Stromal cell of bone marrow (primary cell): ENCODE measurements around the gene KCNT2.

Experiments
- DNase-seq: peaks from one replicate; pipeline ENCODE4 v3.0.0-alpha.2; 2012; ENCODE audit warnings: low read depth

KCNT2 gene

DNA sequence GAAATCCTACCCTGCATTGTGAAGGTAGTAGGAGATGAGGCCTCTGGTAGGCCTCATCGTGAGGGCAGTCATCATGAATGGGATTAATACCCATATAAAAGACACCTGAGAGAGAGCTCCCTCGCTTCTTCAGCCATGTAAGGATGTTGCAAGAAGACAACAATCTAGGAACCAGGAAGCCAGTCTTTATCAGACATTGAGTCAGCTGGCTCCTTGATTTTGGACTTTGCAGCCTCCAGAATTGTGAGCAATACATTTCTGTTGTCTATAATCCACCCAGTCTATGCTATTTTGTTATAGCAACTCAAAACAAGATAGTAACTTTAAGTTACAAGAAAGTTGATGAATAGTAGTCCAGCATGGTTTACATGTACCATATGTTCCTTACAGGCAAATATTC is 208.5 kb downstream of the KCNT2 start:
- no peak for DNase-seq

DNA sequence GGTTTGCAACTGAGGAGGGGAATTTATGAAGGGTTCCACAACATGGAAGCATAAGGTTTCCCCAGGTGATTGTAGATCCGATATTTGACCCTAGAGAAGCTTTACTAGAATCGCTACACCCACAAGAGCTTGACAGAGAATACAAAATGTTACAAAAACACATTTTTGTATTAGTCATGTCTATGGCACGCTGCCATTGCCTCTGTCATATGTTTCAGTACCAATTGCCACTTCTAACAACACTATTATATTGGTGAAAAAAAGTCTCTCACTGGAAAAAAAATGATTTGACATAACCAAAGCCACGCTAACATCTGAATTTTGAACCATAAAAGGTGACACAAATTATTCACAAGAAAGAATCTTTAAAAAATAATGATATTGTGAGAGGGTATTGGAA is 214.5 kb downstream of the KCNT2 start:
- DNase-seq = peak; percentile 53

DNA sequence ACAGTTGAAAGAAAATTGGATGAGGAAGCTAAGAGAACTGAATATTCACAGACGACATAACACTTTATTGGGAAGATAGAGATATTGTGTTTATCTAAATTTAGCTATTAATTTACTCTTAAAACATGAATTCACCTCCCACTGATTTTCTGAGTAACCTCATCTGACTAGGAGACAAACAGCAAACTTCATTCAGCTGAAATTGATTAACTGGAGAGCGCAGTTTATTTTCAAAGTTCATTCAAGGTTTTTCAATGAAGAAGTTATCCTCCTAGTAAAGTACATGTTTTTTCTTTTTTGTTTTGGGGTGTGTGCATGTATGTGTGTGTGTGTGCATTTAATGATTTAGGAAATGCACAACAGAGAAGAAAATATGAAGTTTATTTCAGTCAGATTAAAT is 215.0 kb downstream of the KCNT2 start:
- no peak for DNase-seq

DNA sequence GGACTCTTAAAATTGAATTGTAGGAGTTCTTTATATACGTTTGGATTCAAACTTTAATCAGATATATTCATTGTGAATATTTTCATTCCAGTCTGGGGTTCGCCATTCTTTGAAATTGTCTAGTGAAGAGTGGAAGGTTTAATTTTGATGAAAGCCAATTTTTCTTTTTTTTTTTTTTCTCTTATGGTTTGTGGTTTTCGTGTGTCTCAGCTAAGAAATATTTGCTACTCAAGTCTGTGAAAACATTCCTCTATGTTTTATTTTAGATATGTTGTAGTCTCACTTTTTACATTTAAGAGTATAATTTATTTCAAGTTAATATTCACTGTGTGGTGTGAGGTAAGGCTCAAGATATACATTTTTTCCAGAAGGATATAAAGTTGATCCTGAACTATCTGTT is 220.5 kb downstream of the KCNT2 start:
- DNase-seq = peak; percentile 31

DNA sequence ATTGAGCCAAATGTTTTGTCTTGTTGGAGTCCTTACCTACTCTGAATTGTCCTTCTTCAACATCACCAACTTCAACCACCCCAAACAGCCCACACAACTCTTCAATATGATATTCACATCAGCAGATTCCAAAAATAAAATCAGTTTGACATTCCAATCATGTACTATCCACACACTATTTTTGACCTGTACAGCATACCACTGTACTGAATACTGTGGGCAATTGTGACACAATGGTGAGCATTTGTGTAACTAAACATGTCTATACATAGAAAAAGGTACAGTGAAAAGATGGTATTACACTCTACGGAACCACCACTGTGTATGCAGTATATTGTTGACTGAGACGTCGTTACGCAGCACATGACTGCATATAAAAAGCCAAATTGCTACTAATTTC is 223.1 kb downstream of the KCNT2 start:
- DNase-seq = no peak

DNA sequence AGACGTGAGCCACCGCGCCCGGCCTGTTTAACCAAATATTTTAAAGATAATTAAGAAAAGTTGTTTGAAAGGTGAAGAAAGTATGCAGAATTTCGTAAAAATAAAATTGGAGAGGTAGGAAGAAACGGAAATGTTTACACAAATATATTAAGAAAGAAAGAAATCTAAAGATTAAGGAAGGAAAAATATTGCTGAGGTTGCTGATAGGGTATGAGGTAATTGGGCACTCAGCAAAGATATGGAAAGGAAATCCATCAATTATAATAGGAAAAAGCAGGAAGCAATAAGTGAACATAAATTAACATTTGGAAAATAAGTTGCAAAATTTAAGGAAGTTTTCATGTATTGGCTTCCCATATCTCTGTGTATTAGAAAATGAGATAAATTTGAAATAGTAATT is 225.9 kb downstream of the KCNT2 start:
- DNase-seq = no peak

DNA sequence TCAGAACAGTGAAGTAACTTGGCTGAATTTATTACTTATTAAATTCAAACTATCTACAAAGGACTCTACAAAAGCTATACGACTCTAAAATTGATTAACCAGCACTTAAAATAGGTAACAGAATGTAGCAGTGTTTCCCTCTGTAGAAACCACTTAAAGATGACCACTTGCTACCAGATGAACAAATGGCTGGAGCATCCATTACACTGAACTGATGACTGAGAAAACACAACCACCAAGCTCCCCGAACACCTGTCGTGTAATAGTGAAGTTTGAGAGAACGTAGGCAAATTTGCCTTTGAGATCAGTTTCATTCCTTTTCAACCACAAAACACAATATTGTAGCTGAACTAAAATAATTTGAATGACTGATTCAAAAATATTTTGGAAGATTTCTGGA is 226.7 kb downstream of the KCNT2 start:
- DNase-seq = no peak

DNA sequence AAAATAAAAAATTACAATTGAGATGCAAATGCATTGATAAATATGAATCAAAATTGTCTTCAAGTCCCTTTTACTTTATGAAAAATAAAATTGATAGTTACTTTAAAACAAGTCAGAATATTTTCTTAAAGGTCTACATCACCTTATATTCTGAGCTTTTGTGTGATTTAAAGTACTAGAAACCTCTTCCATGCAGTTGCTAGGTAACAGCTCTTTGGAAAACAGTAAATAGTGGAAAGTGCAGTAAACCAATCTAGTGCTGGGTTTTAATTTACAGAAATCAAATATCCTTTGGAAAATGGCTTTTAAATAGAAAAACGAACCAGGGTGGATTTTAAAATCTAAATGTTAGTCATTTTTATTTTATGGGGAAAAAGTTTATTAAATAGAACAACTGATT is 227.9 kb downstream of the KCNT2 start:
- no peak for DNase-seq

DNA sequence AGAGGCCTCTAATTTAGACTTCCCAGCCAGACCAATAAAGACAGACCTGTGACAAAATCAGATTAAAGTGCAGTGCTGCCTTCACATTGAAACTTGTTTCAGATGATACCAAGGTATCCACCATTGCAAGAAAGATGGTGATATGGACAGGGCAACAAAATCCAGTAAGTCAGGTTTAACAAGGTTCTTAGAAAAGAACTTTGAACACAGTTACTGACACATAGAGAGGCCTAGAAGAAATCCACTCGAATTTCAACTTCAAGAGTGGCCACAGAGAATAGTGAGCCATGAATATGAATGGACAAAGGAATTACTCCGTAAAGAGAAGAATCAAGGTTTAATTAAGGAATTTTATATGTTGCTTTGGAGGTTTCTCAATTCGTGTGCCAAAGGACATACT is 230.4 kb downstream of the KCNT2 start:
- no peak for DNase-seq

DNA sequence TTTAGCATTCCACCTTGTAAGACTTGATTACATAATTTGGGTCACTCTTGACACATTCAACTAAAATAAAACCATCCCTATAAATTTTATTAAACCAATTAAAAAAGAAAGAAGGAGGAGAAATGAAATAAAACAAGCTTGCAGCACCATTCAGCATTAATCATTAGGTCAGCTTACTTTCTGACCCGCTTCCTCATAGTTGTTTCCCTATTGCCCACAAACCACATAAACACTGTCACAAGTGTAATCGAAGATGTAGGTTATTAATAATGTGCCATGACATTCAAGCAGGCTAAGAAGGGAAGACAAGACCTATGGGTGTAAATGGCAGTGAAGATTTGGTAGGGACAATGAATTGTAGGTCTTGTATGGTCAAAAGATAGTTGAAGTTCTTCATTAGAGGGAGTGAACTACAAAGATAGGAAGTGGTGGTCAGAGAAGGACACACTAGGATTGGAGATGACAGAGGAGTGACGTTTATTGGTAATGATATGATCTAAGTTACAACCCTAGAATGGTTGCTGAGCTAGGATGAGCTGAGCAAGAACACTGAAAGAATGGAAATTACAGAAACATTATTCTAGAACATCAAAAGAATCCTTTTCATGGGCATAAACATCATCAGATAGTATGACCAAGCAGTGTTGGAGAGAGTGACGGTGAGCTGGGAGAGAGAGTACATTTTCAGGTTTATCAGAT is 231.5 kb downstream of the KCNT2 start:
- no peak for DNase-seq

DNA sequence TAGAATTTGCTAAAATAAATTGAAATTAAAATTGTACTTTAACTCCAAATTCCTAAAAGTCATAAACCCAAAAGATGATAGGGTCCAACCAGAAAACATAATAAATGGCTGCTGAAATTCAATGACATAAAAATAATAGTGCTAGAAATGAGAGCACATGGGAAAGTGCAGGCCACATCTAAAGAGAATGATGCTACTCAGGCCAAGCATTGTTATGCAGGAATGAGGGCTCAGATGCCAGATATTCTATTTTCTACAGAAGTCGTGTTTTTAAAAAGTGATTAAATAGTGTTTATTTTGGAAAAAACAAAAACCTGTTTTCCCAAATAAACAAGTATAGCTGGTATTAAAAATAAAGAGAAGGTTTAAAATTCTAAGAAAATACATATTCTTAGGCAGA is 234.4 kb downstream of the KCNT2 start:
- no peak for DNase-seq

DNA sequence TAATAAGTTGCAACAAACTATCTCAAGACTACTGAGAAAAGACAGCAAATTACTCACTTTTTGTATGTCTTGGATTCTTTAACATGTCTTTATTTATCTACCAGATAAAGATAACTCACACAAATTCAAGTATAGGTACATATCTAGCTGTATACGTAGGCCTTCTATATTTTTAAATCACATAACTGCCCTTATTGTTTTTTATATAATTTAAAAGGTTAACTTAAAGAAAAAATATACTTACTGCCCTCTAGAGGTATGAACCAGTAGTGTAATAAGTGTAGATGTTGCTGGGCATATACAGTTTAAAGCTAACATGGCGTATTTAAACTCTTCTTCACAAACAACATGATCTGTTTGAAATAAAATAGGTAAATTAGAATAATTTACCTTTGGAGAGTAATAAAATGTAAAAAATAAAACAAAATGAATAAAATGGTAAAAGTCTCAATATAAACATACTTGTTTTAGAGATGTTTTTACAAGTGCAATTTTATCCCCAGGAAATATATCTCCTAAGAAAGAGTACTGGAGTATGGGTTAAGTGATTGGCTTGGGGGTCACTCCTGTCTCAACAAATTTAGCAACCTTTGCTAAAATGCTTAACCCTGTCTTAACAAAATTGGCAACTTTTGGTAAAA is 235.2 kb downstream of the KCNT2 start:
- DNase-seq = no peak

DNA sequence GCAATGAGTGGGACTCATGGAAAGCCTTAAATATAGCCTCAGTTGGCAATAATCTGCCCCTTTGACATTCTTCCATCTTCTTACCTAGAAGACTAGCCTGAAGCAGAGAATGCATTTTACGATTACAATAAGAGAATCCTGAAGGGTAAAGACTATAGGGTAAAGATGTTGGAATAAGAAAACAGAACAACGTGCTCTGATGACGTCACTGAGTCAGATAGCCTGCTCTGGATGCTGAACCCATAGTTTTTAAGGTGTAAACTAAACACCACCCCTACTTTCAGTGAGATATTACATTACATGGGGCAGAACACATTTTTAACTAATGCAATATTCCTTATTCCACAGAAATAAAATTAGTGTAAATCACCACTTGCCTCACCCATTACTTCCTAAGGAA is 240.4 kb downstream of the KCNT2 start:
- DNase-seq = no peak

DNA sequence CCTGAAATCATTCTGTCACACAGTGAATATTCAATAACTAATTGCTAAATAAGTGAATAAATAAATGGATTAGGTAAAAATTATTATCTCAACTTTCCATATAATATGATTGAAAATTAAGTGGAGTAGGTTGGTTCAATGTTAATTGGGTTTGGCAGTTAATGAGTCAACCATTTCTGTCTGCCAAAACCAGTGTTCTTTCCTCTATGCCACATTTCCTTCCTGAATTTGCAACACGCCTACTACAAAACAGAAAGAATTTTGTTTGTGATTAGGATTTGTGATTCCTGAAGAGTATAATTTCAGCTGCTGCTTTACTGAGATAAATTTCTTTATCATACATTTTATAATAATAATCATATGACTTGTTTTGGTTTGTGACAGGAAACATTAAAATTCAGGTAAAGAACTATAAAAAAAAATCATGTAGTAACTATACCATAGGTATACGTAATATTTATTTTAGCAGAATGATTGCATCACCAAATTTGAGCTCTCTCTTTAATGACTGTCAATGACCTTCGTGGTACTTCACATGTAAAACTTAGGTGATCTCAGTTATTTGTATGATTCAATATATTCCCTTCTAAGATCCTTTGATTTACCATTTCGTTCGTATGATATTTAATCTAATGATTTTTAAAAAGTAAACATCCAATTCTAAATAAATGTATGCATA is 241.3 kb downstream of the KCNT2 start:
- DNase-seq = no peak

DNA sequence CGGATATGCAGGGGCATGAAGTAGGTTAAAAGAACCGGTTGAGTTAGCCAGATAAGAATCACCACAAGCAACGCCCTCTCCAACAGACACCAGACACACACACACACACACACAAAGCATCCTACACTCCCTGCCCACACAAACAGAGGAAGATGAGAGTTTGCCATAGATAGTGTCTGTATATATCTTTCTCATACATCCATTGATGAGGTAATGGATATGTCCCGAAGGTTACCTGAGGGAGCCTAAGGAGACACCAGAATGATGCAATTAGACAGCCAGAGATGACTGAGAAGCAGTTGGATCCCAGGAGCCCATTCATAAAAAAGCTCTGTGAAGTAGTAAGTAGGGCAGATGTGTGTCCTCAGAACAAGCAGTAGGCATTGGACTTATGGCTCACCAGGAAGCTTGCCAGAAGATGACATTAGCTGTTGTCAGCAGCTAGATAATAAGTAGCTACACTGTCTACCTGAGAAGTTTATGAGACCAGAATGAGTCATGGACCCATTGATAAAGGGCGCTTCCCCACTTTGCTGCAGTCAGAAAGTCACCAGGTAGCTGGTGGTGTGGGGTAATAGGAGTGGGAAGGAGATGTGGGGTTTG is 247.0 kb downstream of the KCNT2 start:
- peak; percentile 0 for DNase-seq

DNA sequence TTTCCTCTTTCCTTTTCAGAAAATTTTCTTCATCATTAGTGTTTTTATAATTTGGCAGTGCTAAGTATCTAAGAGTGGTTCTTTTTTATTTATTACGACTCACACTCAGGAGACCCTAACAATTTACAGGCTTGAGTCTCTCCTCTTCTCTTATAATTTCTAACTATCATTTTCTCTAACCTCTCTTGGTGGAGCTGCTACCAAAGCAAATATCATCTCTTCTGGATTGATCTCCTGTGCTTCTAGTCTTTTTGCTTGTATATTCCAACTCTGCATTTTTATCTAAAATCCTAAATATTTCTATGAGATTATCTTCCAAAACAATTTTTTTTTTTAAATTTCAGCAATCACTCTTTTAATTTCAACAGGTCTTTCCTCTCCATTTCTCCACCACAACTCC is 250.3 kb downstream of the KCNT2 start:
- no peak for DNase-seq

DNA sequence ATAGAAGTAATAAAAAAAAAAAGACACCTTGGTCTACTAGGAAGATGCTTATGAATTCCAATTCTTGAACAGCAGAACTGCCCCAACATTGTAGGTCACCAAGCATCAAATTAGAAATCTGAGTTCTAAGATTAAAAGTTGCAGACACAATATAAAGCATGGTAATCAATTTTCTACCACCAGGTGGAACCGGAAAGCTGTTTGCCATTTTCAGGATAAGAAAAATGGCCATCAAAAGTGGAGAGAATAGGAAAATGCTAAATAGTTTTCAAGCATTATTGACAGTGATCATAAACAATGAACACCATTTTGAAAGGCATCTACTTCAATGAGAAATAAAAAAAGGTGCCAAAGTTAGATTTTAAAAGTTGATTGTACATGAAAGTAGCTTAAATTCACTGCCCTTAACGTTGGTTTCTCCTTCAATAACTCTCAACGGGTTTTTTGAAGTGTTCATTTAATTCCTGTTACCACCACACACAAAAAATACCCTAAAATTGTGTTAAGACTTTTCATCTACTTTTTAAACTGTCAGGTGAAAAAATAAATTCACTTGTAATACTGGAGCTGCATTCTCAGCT is 252.9 kb downstream of the KCNT2 start:
- DNase-seq = peak; percentile 12

DNA sequence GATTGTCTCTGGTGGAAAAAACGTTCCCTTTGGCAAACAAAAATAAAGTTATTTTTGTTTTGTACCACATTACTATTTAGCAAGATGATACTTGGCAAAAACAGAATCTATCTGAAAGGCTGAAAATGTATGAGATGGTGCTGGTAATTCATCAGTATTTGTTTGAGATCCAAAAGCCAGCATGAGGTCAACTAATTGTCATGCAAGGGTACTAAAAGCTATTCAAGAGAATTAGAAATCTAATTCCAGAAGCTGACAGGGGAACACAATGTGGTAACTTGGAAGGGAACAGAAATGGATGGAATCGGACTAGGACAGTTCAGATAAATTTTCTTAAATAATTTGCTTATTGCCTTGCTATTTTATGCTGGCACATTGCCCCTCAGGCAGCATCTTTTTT is 263.8 kb downstream of the KCNT2 start:
- DNase-seq = no peak

DNA sequence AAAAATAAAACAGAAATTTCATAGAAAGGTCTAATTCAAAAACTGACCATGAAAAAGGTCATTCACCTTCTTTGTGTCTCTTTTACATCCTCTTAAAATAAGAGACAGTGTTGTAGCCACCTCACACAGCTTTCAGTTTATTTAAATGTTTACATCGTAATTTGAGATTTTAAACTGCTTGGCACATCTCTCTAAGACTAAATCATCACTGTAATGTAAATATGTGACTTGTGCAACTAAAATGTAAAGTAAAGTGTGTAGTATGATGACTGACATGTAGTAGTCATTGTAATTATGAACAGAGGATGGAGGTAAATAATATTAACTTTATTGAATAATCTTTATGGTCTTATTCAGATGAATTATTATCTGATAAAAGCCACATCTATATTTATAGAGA is 283.9 kb downstream of the KCNT2 start:
- no peak for DNase-seq

DNA sequence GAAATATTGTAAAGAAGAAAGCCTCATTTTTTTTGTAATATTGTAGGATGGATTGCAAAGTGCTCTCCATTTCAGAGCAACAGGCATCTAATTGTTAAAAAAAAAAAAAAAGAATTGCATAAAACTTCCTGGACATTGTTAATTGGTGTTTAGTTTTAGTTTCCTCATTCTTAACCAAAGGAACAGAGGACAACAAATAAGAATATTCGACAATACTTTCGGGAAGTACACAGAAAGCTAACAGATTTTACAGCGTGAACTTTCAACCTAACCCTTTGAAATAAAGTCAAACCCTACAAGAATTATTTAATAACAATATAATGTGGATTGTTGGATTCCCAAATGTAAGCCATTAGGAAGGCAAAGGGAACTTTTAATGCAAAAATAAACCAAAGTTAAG is 284.4 kb downstream of the KCNT2 start:
- no peak for DNase-seq

DNA sequence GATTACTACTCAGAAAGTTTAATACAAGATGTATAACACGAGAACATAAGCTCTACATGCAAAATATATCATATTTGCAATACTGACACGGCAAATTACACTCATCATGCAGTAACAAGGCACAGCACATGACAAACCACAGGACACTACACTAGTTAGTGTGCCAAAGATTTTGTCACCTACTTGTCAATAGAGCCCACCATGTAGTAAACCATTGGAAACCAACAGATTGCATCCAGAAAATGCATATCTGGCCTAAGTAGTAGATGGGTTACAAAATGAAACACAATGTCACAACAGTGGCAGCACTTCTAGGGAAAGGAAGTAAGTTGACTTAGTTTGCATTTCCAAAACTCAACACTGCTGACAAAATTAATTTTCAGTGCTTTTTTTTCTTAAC is 288.9 kb downstream of the KCNT2 start:
- no peak for DNase-seq

DNA sequence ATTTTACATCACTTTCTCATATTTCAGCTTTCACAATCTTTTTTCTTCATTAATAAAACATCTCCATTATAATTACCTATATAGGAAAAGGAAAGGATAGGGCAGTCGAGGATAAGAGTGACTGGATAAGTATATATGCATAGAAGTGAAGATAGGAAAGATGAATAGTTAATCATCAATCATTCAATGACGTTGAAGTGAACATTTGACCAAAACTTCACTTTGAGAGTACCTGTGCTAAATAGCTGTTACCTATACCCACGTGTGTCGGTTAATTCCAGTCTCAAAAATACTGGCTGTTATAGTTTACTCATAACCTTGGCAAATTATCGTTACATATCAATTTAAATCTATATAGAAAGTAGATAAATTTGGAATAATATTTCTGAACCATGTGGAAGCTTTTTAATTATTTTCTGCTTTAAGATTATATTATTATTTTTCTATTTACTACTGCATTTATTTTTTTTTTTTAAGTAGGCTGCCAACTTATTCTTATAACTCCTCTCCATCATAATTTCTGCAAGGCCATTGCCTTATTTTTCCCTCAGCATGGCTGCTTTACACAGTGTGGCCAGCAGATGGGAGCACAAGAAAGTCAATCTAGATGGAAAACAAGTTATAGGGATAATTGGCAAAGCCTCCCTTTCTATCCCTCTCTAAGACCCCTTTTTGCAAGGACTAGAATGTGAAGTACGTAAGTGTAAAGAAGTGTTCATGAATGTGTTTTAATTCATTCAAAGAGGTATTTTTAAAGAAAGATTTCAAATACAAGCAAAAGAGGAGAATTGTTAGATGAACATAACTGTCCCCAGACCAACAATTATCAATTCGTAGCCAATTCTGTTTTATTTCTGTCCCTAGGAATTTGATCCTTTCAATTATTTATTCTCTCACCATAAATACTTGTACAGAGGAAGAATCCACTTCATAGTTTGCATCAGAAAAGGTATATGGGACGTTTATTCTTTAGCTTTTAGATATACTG is 290.4 kb downstream of the KCNT2 start:
- DNase-seq = peak; percentile 24
